ENCODE data around the gene ZBTB45. TPM values are rescaled to one million over a fixed set of nuclear protein-coding genes. Genes with fewer than 3 reads are reported as not detected.

The ZBTB45 gene
- total and polyA plus RNA-seq, 10 of the 15 experiments (the other 5 are each of a cell fraction or from before 2014, with no cell fraction given), result 0.29 to 17.2 (median 4.2) TPM

- WGBS (ENCODE audit: insufficient coverage, insufficient replicate concordance, low lambda C conversion rate, missing lambda C conversion rate), result 88% methylated on average over 15 of the region's 15 CpGs
- no peak for DNase-seq (ENCODE audit: low read depth, low spot score)
- H2AFZ ChIP-seq (ENCODE audit: control insufficient read depth, low read depth, low read length), result no peak overlapping the region
- TF ChIP-seq POLR2A (IDR thresholded peaks at IDR 0.05; ENCODE audit: low read depth, low read length) (0 out of 2 replicates have a peak, but pooled peaks have one; percentile 14), PRDM15 (CRISPR knock-in tag; IDR thresholded peaks at IDR 0.05) (no peak)
- H3K36me3 ChIP-seq (ENCODE audit: control insufficient read depth in 2 of 2, insufficient read depth in 2 of 2, low read length in 1 of 2), result peaks cover 2 to 5% of the 10 kb centered on the region in 2 experiments
- ATAC-seq, result no peak
- H3K4me2 ChIP-seq (ENCODE audit: control insufficient read depth, insufficient read depth), result peak overlapping the region; percentile 89
- FAIRE-seq, result no peak
- POLR2A ChIA-PET, result interaction anchor here (1.4 kb wide), 1 partner anchor 12 kb away, joined by 5 read pairs; no protein-coding TSS in a partner anchor
- peak overlapping the region; percentile 82 for H3K9ac ChIP-seq (ENCODE audit: control insufficient read depth, insufficient read depth, low read length)
- no peaks in the 10 kb centered on the region for H3K9me3 ChIP-seq (replicated peaks; ENCODE audit: control insufficient read depth, insufficient read depth, low read length)
- SMC1A ChIA-PET (ENCODE audit: uncharacterized antibody, unreplicated experiment), result no interaction called here
- peaks cover 21% of the 10 kb centered on the region for H3K4me1 ChIP-seq (ENCODE audit: control insufficient read depth, insufficient read depth, low read length)
- intact Hi-C loops (cut with micrococcal nuclease; ENCODE audit: unreplicated experiment), result no loop called here
- RAD21 ChIA-PET (ENCODE audit: unreplicated experiment), result interaction anchor here (1.0 kb wide), 2 partner anchors 12 kb away, joined by 3 to 9 read pairs; no protein-coding TSS in a partner anchor
- peak overlapping the region; percentile 50; the same call in 1 of the 2 replicates for H3K4me3 ChIP-seq
- no peaks in the 10 kb centered on the region for H4K20me1 ChIP-seq (ENCODE audit: control insufficient read depth, insufficient read depth)
- CTCF ChIA-PET, result no interaction called here
- no peaks in the 10 kb centered on the region; the same call in 1 of the 2 replicates for H3K79me2 ChIP-seq (ENCODE audit: control insufficient read depth, insufficient read depth, low read length)
- H3K27me3 ChIP-seq (replicated peaks in 1 of 2; ENCODE audit: control insufficient read depth in 2 of 2, insufficient read depth in 2 of 2, low read length in 1 of 2), result no peaks in the 10 kb centered on the region
- in situ Hi-C loops (cut with MboI), result no loop called here
- H3K27ac ChIP-seq (ENCODE audit: control insufficient read depth, insufficient read depth), result peak overlapping the region; percentile 81; the same call in 1 of the 2 replicates
- no TSS peak for BruUV-seq (replicated peaks)
These were observed 42.5 kb downstream of the ZBTB45 start for GRCh38 chr19:58477130-58477529.

Data from GM12878 (cell line).